Astrocyte of the spinal cord (primary cell): ENCODE measurements around the gene MEAK7.

ENCODE experiments used
- DNase-seq: peaks from one replicate; pipeline ENCODE4 v3.0.0; 2011; ENCODE audit warnings: low read depth, low spot score
- H3K4me3 ChIP-seq: 2 replicates; pipeline ENCODE4 v1.5.1; 2011; ENCODE audit warnings: low read depth, mild to moderate bottlenecking, low read length, moderate library complexity
- CTCF ChIP-seq: IDR thresholded peaks from 2 replicates; pipeline ENCODE4 v1.5.1; 2012; ENCODE audit warnings: low read depth, mild to moderate bottlenecking, low read length, inconsistent platforms
- in situ Hi-C: cut with HindIII; loops from 2 replicates; pipeline ENCODE4 v1.10.0; 2017; ENCODE audit warnings: low sequenced_read_pairs

Gene MEAK7

GRCh38 chr16:84485255-84486010 is 19.0 kb downstream of the MEAK7 start:
- no peak for DNase-seq
- H3K4me3 ChIP-seq, result no peak overlapping the region
- in situ Hi-C loops, result no loop called here
- TF ChIP-seq CTCF, result no peak

DNA sequence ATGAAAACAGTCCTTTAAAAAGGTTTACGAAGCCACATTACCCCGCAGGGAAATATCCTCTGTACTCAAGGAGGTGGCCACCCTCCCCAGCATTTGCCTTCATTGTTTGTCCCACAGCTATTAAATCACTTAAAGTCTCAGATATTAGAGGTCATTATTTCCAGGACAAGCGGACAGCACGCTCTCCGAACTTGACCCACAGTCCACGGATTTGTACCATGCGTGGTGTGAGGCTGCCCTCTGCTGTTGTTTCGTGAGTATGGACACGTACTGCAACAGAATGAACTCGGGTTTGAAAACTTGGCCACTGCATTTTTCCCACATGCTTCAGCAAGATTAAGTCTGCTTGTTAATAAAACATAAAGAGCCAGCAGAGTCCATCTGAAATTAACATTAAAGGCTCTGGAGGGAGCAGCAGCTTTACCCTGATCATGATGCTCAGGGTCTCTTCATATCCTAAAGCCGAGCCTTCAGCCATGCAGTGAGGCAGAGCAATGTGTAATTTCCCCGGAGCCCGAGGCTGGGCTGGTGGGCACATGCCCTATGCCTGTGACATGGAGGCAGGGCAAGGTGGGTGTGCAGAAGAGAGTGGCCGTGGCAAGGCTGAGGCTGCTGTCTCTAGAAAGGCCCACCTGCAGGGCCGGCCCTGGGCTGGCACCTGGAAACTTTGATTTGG is 19.7 kb downstream of the MEAK7 start:
- no peak overlapping the region for H3K4me3 ChIP-seq
- DNase-seq, result peak; percentile 56
- TF ChIP-seq CTCF, result peak; percentile 77
- in situ Hi-C loops, result no loop called here

- no peak for DNase-seq
- H3K4me3 ChIP-seq, result no peak overlapping the region
- TF ChIP-seq CTCF, result no peak
- in situ Hi-C loops, result no loop called here
Observed at GRCh38 chr16:84483882-84484565, 20.4 kb downstream of the MEAK7 start.

GRCh38 chr16:84482951-84483881 is 21.2 kb downstream of the MEAK7 start:
- no peak overlapping the region for H3K4me3 ChIP-seq
- DNase-seq, result no peak
- no peak for TF ChIP-seq CTCF
- in situ Hi-C loops, result no loop called here

- DNase-seq, result no peak
- no peak overlapping the region for H3K4me3 ChIP-seq
- no peak for TF ChIP-seq CTCF
- in situ Hi-C loops, result no loop called here
Observed at GRCh38 chr16:84482001-84482891, 22.2 kb downstream of the MEAK7 start.
